NCI-H774 (cell line): ENCODE results near the gene NSUN3.
"Not testable (repeated sequence)": the region's sequence is repeated elsewhere in the genome, so short reads cannot be mapped to it uniquely, and the experiment has no call there.

ENCODE experiments used
- DNase-seq: peaks from one replicate; lab custom pipeline; 2025; lab: John Stamatoyannopoulos, UW

The NSUN3 gene

GRCh38 chr3:94062513-94063404, at the start of gene NSUN3, which contains the start of gene DHFR2:
TSS of gene NSUN3 (plus strand) at chr3:94063061. CDS start at chr3:94063127, 66 bp downstream.
TSS of gene DHFR2 (minus strand) at chr3:94062916. CDS start at chr3:94061511, 1,405 bp downstream.
- DNase-seq: peak; percentile 95

GRCh38 chr3:94015025-94015424, 47.8 kb upstream of the NSUN3 start:
- DNase-seq: no peak

GRCh38 chr3:94019659-94020058, 43.2 kb upstream of the NSUN3 start:
- no peak for DNase-seq

GRCh38 chr3:94020293-94020692, 42.6 kb upstream of the NSUN3 start:
- DNase-seq: no peak

- no peak for DNase-seq
Measured at GRCh38 chr3:94024385-94024784, 38.5 kb upstream of the NSUN3 start.

GRCh38 chr3:94026623-94027022, 36.2 kb upstream of the NSUN3 start:
- DNase-seq: no peak

GRCh38 chr3:94028093-94028837, 34.6 kb upstream of the NSUN3 start, which contains the start of gene STX19:
TSS of gene STX19 (minus strand) at chr3:94028597. CDS start at chr3:94015269, 13,328 bp downstream.
- DNase-seq: peak; percentile 64

- no peak for DNase-seq
Measured at GRCh38 chr3:94036909-94037507, 25.9 kb upstream of the NSUN3 start.

GRCh38 chr3:94043285-94043684, 19.6 kb upstream of the NSUN3 start:
- no peak for DNase-seq

- not testable (repeated sequence) for DNase-seq
Measured at GRCh38 chr3:94044100-94044936, 18.5 kb upstream of the NSUN3 start.

GRCh38 chr3:94046533-94046932, 16.3 kb upstream of the NSUN3 start:
- no peak for DNase-seq

- DNase-seq: no peak
Measured at GRCh38 chr3:94049267-94049666, 13.6 kb upstream of the NSUN3 start.

- DNase-seq: no peak
Measured at GRCh38 chr3:94050546-94050945, 12.3 kb upstream of the NSUN3 start.

- DNase-seq: no peak
Measured at GRCh38 chr3:94061297-94061696, 1.6 kb upstream of the NSUN3 start.

GRCh38 chr3:94063496-94064119, 747 bp downstream of the NSUN3 start:
- no peak for DNase-seq

- DNase-seq: no peak
Measured at GRCh38 chr3:94064243-94064860, 1.5 kb downstream of the NSUN3 start.

- DNase-seq: no peak
Measured at GRCh38 chr3:94065122-94065521, 2.3 kb downstream of the NSUN3 start.

GRCh38 chr3:94065819-94066480, 3.1 kb downstream of the NSUN3 start:
- no peak for DNase-seq

GRCh38 chr3:94066506-94067500, 3.9 kb downstream of the NSUN3 start:
- no peak for DNase-seq
